OCI-LY3 (cell line): ENCODE results near the gene HERC2.

ENCODE experiments used
- H2AFZ ChIP-seq: fragments of 200-600, 300-600 bp; shearing (Covaris generic); 2 replicates; pipeline ENCODE4 v1.6.0; 2014; ENCODE audit warnings: antibody characterized with exemption, low read depth, low read length
- H3K27ac ChIP-seq: fragments of 200-600, 300-600 bp; sonication (generic); 2 replicates; pipeline ENCODE4 v1.5.1; 2014; ENCODE audit warnings: mild to moderate bottlenecking, low read length, moderate library complexity, mixed read lengths
- H3K27me3 ChIP-seq: fragments of 200-600, 300-600 bp; sonication (generic); 2 replicates; pipeline ENCODE4 v1.6.1; 2014; ENCODE audit warnings: low read depth, low read length, mixed read lengths
- H3K36me3 ChIP-seq: fragments of 200-600, 300-600 bp; sonication (generic); replicated peaks from 2 replicates; pipeline ENCODE3; 2014; ENCODE audit warnings: low read depth, low read length, mixed read lengths
- H3K4me1 ChIP-seq: fragments of 300-600, 200-600 bp; sonication (generic); 2 replicates; pipeline ENCODE4 v1.6.1; 2014; ENCODE audit warnings: low read length, mixed read lengths
- H3K4me2 ChIP-seq: fragments of 200-600, 300-600 bp; sonication (generic); 2 replicates; pipeline ENCODE4 v1.6.1; 2014; ENCODE audit warnings: low read length, mixed read lengths
- H3K4me3 ChIP-seq: fragments of 300-600, 200-600 bp; sonication (generic); 2 replicates; pipeline ENCODE4 v1.5.1; 2014; ENCODE audit warnings: antibody characterized with exemption, mild to moderate bottlenecking, low read length, moderate library complexity
- H3K79me2 ChIP-seq: fragments of 300-600, 200-600 bp; shearing (Covaris generic); 2 replicates; pipeline ENCODE4 v1.6.1; 2014; ENCODE audit warnings: mild to moderate bottlenecking, low read length, mixed read lengths
- H3K9ac ChIP-seq: fragments of 300-600, 200-600 bp; shearing (Covaris generic); 2 replicates; pipeline ENCODE4 v1.6.0; 2014; ENCODE audit warnings: mild to moderate bottlenecking, low read length, moderate library complexity
- H3K9me3 ChIP-seq: fragments of 200-600, 300-600 bp; shearing (Covaris generic); 2 replicates; pipeline ENCODE4 v1.6.1; 2014; ENCODE audit warnings: low read length, mixed read lengths; ENCODE audit not compliant: insufficient read depth
- H4K20me1 ChIP-seq: fragments of 200-600, 300-600 bp; sonication (generic); 2 replicates; pipeline ENCODE4 v1.6.1; 2016; ENCODE audit warnings: low read length, mixed read lengths; ENCODE audit not compliant: insufficient read depth
- EZH2phosphoT487 ChIP-seq: fragments of 200-600 bp; shearing (Covaris generic); IDR thresholded peaks from 2 replicates; pipeline ENCODE4 v1.6.1; 2018; ENCODE audit warnings: antibody characterized with exemption, mixed run types, low read depth
- TF ChIP-seq, protein P1 (sequence below): fragments of 200-600, 300-600 bp; sonication (generic); IDR thresholded peaks from 2 replicates; pipeline ENCODE4 v1.5.1; 2014; ENCODE audit warnings: antibody characterized with exemption, low read length, low read depth

Gene HERC2

GRCh38 chr15:28106294-28107110 is 215.5 kb downstream of the HERC2 start:
- H3K27ac ChIP-seq: no peak overlapping the region
- no peaks in the 10 kb centered on the region for H3K4me1 ChIP-seq
- H3K27me3 ChIP-seq: no peaks in the 10 kb centered on the region
- no peak overlapping the region for H2AFZ ChIP-seq
- no peaks in the 10 kb centered on the region for H4K20me1 ChIP-seq
- no peak overlapping the region for H3K4me2 ChIP-seq
- TF ChIP-seq, protein P1, sequence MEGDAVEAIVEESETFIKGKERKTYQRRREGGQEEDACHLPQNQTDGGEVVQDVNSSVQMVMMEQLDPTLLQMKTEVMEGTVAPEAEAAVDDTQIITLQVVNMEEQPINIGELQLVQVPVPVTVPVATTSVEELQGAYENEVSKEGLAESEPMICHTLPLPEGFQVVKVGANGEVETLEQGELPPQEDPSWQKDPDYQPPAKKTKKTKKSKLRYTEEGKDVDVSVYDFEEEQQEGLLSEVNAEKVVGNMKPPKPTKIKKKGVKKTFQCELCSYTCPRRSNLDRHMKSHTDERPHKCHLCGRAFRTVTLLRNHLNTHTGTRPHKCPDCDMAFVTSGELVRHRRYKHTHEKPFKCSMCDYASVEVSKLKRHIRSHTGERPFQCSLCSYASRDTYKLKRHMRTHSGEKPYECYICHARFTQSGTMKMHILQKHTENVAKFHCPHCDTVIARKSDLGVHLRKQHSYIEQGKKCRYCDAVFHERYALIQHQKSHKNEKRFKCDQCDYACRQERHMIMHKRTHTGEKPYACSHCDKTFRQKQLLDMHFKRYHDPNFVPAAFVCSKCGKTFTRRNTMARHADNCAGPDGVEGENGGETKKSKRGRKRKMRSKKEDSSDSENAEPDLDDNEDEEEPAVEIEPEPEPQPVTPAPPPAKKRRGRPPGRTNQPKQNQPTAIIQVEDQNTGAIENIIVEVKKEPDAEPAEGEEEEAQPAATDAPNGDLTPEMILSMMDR: no peak
- TF ChIP-seq EZH2phosphoT487: no peak
- H3K36me3 ChIP-seq: peaks cover 2% of the 10 kb centered on the region
- H3K79me2 ChIP-seq: no peaks in the 10 kb centered on the region
- H3K9me3 ChIP-seq: no peaks in the 10 kb centered on the region
- H3K9ac ChIP-seq: no peak overlapping the region
- H3K4me3 ChIP-seq: no peak overlapping the region

- no peak for TF ChIP-seq EZH2phosphoT487
- TF ChIP-seq, protein P1: no peak
- no peak overlapping the region for H3K4me3 ChIP-seq
These were observed 216.2 kb downstream of the HERC2 start for GRCh38 chr15:28105793-28106192.

DNA sequence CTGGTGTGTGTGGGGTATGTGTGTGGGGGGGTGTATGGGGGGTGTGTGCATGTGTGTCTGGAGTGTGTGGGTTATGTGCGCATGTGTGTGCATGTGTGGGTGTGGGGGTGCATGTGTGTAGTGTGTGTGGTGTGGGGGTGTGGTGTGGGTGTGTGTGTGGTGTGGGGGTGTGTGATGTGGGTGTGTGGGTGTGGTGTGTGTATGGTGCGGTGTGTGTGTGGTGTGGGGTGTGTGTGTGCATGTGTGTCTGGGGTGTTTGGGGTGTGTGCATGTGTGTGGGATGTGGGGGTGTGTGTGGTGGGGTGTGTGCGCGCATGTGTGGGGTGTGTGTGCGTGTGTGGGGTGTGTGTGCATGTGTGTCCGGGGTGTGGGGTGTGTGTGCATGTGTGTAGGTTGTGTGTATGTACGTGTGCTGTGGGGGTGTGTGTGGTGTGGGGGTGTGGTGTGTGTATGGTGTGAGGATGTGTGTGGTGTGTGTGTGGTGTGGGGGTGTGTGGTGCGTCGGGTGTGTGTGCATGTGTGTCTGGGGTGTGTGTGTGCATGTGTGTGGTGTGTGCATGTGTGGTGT is 216.7 kb downstream of the HERC2 start:
- Histone ChIP-seq H3K27me3 (no peaks in the 10 kb centered on the region), H3K9me3 (no peaks in the 10 kb centered on the region), H3K36me3 (no peaks in the 10 kb centered on the region), H3K9ac (no peak overlapping the region), H3K4me1 (no peaks in the 10 kb centered on the region), H3K4me2 (no peak overlapping the region), H3K79me2 (no peaks in the 10 kb centered on the region), H3K27ac (no peak overlapping the region), H4K20me1 (no peaks in the 10 kb centered on the region), H2AFZ (no peak overlapping the region), H3K4me3 (no peak overlapping the region)
- TF ChIP-seq EZH2phosphoT487: no peak
- TF ChIP-seq, protein P1: no peak

More at GRCh38 chr15:28105793-28106192, 216.2 kb downstream of the HERC2 start:
- Histone ChIP-seq H3K4me1 (no peaks in the 10 kb centered on the region), H3K27ac (no peak overlapping the region), H3K9ac (no peak overlapping the region), H3K79me2 (no peaks in the 10 kb centered on the region), H3K9me3 (no peaks in the 10 kb centered on the region), H3K27me3 (no peaks in the 10 kb centered on the region), H3K36me3 (no peaks in the 10 kb centered on the region), H2AFZ (no peak overlapping the region), H4K20me1 (no peaks in the 10 kb centered on the region), H3K4me2 (no peak overlapping the region)

GRCh38 chr15:28104326-28104725 is 217.7 kb downstream of the HERC2 start:
- Histone ChIP-seq H3K4me3 (no peak overlapping the region), H3K36me3 (no peaks in the 10 kb centered on the region), H2AFZ (no peak overlapping the region), H4K20me1 (no peaks in the 10 kb centered on the region), H3K27me3 (no peaks in the 10 kb centered on the region), H3K27ac (no peak overlapping the region), H3K9ac (no peak overlapping the region), H3K4me1 (no peaks in the 10 kb centered on the region), H3K4me2 (no peak overlapping the region), H3K9me3 (no peaks in the 10 kb centered on the region), H3K79me2 (no peaks in the 10 kb centered on the region)
- TF ChIP-seq, protein P1: no peak
- no peak for TF ChIP-seq EZH2phosphoT487
